T-helper 1 cell treated with Interleukin-12 subunit alpha and Interleukin-12 subunit beta and Interleukin-4 antibody, amounts not matched to agents 30 μg/mL and 1 μg/mL, for 36 hours (primary cell): Measurements from ENCODE around the gene PRKCE.
A peak's percentile ranks its signal among the peaks of the same experiment; 100 is the strongest.

Experiments used
- H3K27ac Mint-ChIP-seq: one replicate; pipeline ENCODE4 v1.8.0; 2021; ENCODE audit warnings: mild to moderate bottlenecking, mixed read lengths
- H3K27me3 Mint-ChIP-seq: one replicate; pipeline ENCODE4 v1.8.0; 2021; ENCODE audit warnings: low read depth, mixed read lengths
- H3K36me3 Mint-ChIP-seq: one replicate; pipeline ENCODE4 v1.8.0; 2021; ENCODE audit warnings: low read depth, mixed read lengths
- H3K4me1 Mint-ChIP-seq: one replicate; pipeline ENCODE4 v1.8.0; 2021; ENCODE audit warnings: low read depth, mixed read lengths
- H3K4me3 Mint-ChIP-seq: one replicate; pipeline ENCODE4 v1.8.0; 2021; ENCODE audit warnings: mild to moderate bottlenecking, moderate library complexity, mixed read lengths
- H3K9me3 Mint-ChIP-seq: one replicate; pipeline ENCODE4 v1.8.0; 2021; ENCODE audit warnings: mixed read lengths

Gene PRKCE

GRCh38 chr2:45651415-45652089, at the start of gene PRKCE:
Gene PRKCE (plus strand): TSS chr2:45651675.
- Mint-ChIP-seq H3K36me3 (peaks cover 8% of the 10 kb centered on the region), H3K27me3 (peaks cover 36% of the 10 kb centered on the region), H3K9me3 (no peaks in the 10 kb centered on the region), H3K4me3 (peak within 1 kb of the TSS; percentile 99), H3K27ac (peak within 1 kb of the TSS; percentile 99), H3K4me1 (peaks cover 27% of the 10 kb centered on the region)

GRCh38 chr2:45602624-45603023, 48.9 kb upstream of the PRKCE start:
- Mint-ChIP-seq H3K9me3 (no peaks in the 10 kb centered on the region), H3K27ac (no peak overlapping the region), H3K36me3 (peaks cover 32% of the 10 kb centered on the region), H3K4me3 (no peak overlapping the region), H3K27me3 (no peaks in the 10 kb centered on the region), H3K4me1 (peaks cover 6% of the 10 kb centered on the region)

- Mint-ChIP-seq H3K9me3 (no peaks in the 10 kb centered on the region), H3K4me1 (peaks cover 18% of the 10 kb centered on the region), H3K4me3 (no peak overlapping the region), H3K27me3 (no peaks in the 10 kb centered on the region), H3K27ac (no peak overlapping the region), H3K36me3 (peaks cover 22% of the 10 kb centered on the region)
Measured at GRCh38 chr2:45605116-45605515, 46.4 kb upstream of the PRKCE start.

- peaks cover 10% of the 10 kb centered on the region for H3K36me3 Mint-ChIP-seq
- H3K27me3 Mint-ChIP-seq, result no peaks in the 10 kb centered on the region
- no peaks in the 10 kb centered on the region for H3K9me3 Mint-ChIP-seq
- no peak overlapping the region for H3K27ac Mint-ChIP-seq
- H3K4me3 Mint-ChIP-seq, result no peak overlapping the region
- H3K4me1 Mint-ChIP-seq, result peaks cover 25% of the 10 kb centered on the region
Measured at GRCh38 chr2:45606796-45607195, 44.7 kb upstream of the PRKCE start.

GRCh38 chr2:45607701-45608100, 43.8 kb upstream of the PRKCE start:
- Mint-ChIP-seq H3K27me3 (no peaks in the 10 kb centered on the region), H3K9me3 (no peaks in the 10 kb centered on the region), H3K36me3 (peaks cover 8% of the 10 kb centered on the region), H3K4me1 (peaks cover 25% of the 10 kb centered on the region), H3K4me3 (no peak overlapping the region), H3K27ac (no peak overlapping the region)

- Mint-ChIP-seq H3K27me3 (no peaks in the 10 kb centered on the region), H3K36me3 (peaks cover 3% of the 10 kb centered on the region), H3K9me3 (no peaks in the 10 kb centered on the region), H3K27ac (peak overlapping the region; percentile 93), H3K4me3 (peak overlapping the region; percentile 94), H3K4me1 (peaks cover 23% of the 10 kb centered on the region)
Measured at GRCh38 chr2:45610281-45611019, 41.0 kb upstream of the PRKCE start.

GRCh38 chr2:45611020-45611859, 40.2 kb upstream of the PRKCE start, which contains the start of gene SRBD1:
Gene SRBD1 (minus strand): TSS chr2:45611267. CDS start chr2:45605441, 5,826 bp downstream.
- H3K9me3 Mint-ChIP-seq, result no peaks in the 10 kb centered on the region
- H3K4me3 Mint-ChIP-seq, result peak within 1 kb of the TSS; percentile 94
- H3K27ac Mint-ChIP-seq, result peak within 1 kb of the TSS; percentile 93
- no peaks in the 10 kb centered on the region for H3K27me3 Mint-ChIP-seq
- peaks cover 3% of the 10 kb centered on the region for H3K36me3 Mint-ChIP-seq
- H3K4me1 Mint-ChIP-seq, result peaks cover 23% of the 10 kb centered on the region

- Mint-ChIP-seq H3K4me3 (no peak overlapping the region), H3K9me3 (no peaks in the 10 kb centered on the region), H3K27ac (peak overlapping the region; percentile 39), H3K4me1 (peaks cover 19% of the 10 kb centered on the region), H3K36me3 (peaks cover 3% of the 10 kb centered on the region), H3K27me3 (no peaks in the 10 kb centered on the region)
Measured at GRCh38 chr2:45612285-45612684, 39.2 kb upstream of the PRKCE start.

GRCh38 chr2:45612731-45613130, 38.7 kb upstream of the PRKCE start:
- Mint-ChIP-seq H3K27ac (no peak overlapping the region), H3K36me3 (peaks cover 3% of the 10 kb centered on the region), H3K9me3 (no peaks in the 10 kb centered on the region), H3K4me1 (peaks cover 18% of the 10 kb centered on the region), H3K27me3 (no peaks in the 10 kb centered on the region), H3K4me3 (no peak overlapping the region)

- no peak overlapping the region for H3K4me3 Mint-ChIP-seq
- peaks cover 2% of the 10 kb centered on the region for H3K27me3 Mint-ChIP-seq
- H3K4me1 Mint-ChIP-seq, result peaks cover 13% of the 10 kb centered on the region
- no peaks in the 10 kb centered on the region for H3K9me3 Mint-ChIP-seq
- no peak overlapping the region for H3K27ac Mint-ChIP-seq
- peaks cover under 1% of the 10 kb centered on the region for H3K36me3 Mint-ChIP-seq
Measured at GRCh38 chr2:45614330-45614729, 37.1 kb upstream of the PRKCE start.

- H3K9me3 Mint-ChIP-seq, result no peaks in the 10 kb centered on the region
- H3K4me3 Mint-ChIP-seq, result no peak overlapping the region
- peaks cover 8% of the 10 kb centered on the region for H3K4me1 Mint-ChIP-seq
- H3K36me3 Mint-ChIP-seq, result no peaks in the 10 kb centered on the region
- peaks cover 3% of the 10 kb centered on the region for H3K27me3 Mint-ChIP-seq
- no peak overlapping the region for H3K27ac Mint-ChIP-seq
Measured at GRCh38 chr2:45614871-45615415, 36.5 kb upstream of the PRKCE start.

- H3K27ac Mint-ChIP-seq, result no peak overlapping the region
- H3K36me3 Mint-ChIP-seq, result no peaks in the 10 kb centered on the region
- no peak overlapping the region for H3K4me3 Mint-ChIP-seq
- H3K4me1 Mint-ChIP-seq, result no peaks in the 10 kb centered on the region
- peaks cover 3% of the 10 kb centered on the region for H3K27me3 Mint-ChIP-seq
- no peaks in the 10 kb centered on the region for H3K9me3 Mint-ChIP-seq
Measured at GRCh38 chr2:45616658-45617411, 34.6 kb upstream of the PRKCE start.

- H3K36me3 Mint-ChIP-seq, result no peaks in the 10 kb centered on the region
- H3K27me3 Mint-ChIP-seq, result peaks cover 3% of the 10 kb centered on the region
- H3K4me1 Mint-ChIP-seq, result no peaks in the 10 kb centered on the region
- H3K9me3 Mint-ChIP-seq, result no peaks in the 10 kb centered on the region
- H3K4me3 Mint-ChIP-seq, result no peak overlapping the region
- H3K27ac Mint-ChIP-seq, result no peak overlapping the region
Measured at GRCh38 chr2:45617496-45617895, 34.0 kb upstream of the PRKCE start.
